SK-N-MC (cell line): ENCODE data around the gene HMG20B.

ENCODE experiments used
- EZH2 ChIP-seq: fragments of 200-600 bp; sonication (generic); IDR thresholded peaks from one replicate; pipeline ENCODE4 v1.6.1; 2017; ENCODE audit warnings: antibody characterized with exemption
- POLR2AphosphoS5 ChIP-seq: IDR thresholded peaks from 2 replicates; pipeline ENCODE4 v1.6.1; 2012; ENCODE audit warnings: mild to moderate bottlenecking, low read depth, low read length, borderline replicate concordance

- TF ChIP-seq EZH2 (no peak), POLR2AphosphoS5 (no peak; the same call in 1 of the 2 replicates)
Observed at GRCh38 chr19:3536429-3537100, 36.2 kb upstream of the HMG20B start.
